VCaP (cell line): Measurements from ENCODE around the gene ZFC3H1.

Source experiments
- H3K27ac ChIP-seq: fragments of 450-650 bp; 2 replicates; pipeline ENCODE4 v1.5.1; 2017
- TF ChIP-seq, protein P1 (sequence below): fragments of 450-650 bp; conservative IDR thresholded peaks from 2 replicates; pipeline ENCODE4 v1.5.1; 2017; ENCODE audit warnings: mild to moderate bottlenecking, moderate library complexity

Gene ZFC3H1

DNA sequence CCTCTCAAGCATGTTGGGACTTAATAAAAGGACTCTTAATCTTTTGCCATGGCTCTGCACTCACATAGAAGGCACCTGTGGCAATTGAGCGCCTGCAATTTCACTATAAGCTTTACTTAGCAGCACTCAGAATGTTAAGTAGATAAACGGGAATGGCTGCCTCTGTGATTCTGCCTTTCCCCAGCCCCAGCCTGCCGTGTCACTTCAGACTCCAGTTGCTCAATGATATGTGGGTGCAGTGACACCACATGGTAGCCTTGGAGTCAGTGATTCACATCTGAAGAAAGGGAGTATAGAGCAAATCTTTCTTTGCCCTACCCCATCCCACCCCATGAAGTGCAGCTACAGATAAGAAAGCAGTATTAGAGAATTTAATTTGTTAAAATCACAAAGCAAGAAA, 96.1 kb downstream of the ZFC3H1 start:
- TF ChIP-seq, protein P1, sequence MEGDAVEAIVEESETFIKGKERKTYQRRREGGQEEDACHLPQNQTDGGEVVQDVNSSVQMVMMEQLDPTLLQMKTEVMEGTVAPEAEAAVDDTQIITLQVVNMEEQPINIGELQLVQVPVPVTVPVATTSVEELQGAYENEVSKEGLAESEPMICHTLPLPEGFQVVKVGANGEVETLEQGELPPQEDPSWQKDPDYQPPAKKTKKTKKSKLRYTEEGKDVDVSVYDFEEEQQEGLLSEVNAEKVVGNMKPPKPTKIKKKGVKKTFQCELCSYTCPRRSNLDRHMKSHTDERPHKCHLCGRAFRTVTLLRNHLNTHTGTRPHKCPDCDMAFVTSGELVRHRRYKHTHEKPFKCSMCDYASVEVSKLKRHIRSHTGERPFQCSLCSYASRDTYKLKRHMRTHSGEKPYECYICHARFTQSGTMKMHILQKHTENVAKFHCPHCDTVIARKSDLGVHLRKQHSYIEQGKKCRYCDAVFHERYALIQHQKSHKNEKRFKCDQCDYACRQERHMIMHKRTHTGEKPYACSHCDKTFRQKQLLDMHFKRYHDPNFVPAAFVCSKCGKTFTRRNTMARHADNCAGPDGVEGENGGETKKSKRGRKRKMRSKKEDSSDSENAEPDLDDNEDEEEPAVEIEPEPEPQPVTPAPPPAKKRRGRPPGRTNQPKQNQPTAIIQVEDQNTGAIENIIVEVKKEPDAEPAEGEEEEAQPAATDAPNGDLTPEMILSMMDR, result no peak
- H3K27ac ChIP-seq, result no peak overlapping the region

DNA sequence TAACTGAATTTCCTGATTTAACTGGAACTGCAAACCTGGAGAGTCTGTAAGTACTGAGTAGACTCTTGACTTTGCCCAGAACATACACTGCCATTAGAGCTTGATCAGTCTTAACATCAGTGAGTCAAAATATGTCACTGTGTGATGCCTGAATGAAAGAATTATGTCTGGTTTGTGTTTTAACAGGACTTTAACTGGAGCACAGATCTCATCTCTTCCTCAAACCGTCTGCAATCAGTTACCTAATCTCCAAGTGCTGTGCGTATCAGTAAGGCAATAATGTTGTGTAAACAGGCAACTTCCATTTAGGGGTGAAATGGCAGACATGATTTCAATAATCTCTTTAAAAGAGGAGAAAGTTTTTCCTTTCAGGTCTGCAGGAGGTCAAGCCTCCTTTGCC, 97.0 kb downstream of the ZFC3H1 start:
- H3K27ac ChIP-seq, result no peak overlapping the region
- TF ChIP-seq, protein P1, result no peak

- H3K27ac ChIP-seq, result no peak overlapping the region
- TF ChIP-seq, protein P1, result no peak
Measured at GRCh38 chr12:71565535-71565934, 98.1 kb downstream of the ZFC3H1 start.

DNA sequence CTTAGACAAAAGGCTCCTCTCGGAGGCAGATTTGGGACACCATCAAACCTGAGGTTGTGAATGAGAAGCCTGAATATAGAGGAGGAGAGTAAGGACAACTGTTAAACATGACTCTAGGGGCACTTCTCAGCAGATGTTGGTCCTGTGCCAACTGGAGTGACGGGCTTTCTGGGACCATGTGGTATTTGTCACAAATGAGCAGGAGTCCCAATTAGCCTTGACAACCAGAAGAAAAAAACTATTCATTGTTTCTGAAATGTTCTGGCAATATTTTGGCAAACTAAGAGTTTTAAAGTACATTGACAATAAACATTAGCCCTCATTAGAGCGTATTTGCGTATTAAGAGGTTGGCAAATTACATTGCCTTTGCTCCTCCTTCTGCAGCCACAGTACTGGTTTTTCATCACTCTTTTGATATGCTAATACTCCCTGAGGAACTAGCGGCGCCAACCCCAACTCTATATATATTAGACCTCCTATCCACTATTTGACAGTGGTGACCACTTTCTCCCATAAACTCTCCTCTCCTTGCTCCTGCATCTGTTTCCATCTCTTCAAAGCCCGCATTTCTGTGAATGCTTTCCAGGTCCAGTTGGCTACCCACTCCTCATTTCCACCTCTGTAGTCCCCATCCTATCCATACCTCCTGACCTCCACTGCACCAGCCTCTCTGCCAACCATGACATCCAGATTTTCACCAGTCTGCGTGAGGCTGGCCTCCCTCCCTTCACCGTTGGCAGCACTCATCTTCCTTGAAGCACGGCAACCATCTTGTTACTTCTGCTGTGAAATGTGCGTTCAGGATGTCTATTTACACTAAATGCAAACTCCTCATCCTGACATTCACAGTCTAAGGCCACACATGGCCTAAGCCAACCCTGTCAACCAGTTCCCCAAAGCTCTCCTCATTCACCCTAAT, 100.7 kb downstream of the ZFC3H1 start:
- TF ChIP-seq, protein P1, result no peak
- H3K27ac ChIP-seq, result no peak overlapping the region
